Esophagus muscularis mucosa (tissue), 4 donors: ENCODE results near the gene MTAP. TPM values are rescaled to one million over a fixed set of nuclear protein-coding genes. Genes with fewer than 3 reads are reported as not detected.

Experiments
- DNase-seq: peaks from one replicate; pipeline ENCODE4 v3.0.0-alpha.2; 2017; ENCODE audit errors: extremely low spot score
- H3K27ac ChIP-seq, 4 donors: fragments of 200-600 bp; sonication (generic); replicated peaks in 1 of 4; 1 replicate in 3 of 4; 2 replicates in 1 of 4; pipeline ENCODE4 v1.5.1; 2016 to 2019; ENCODE audit warnings: mild to moderate bottlenecking in 1 of 4
- H3K27me3 ChIP-seq, 4 donors: fragments of 200-600 bp; sonication (generic); one replicate each; pipeline versions ENCODE4 v1.5.1 to v1.6.0; 2016 to 2019
- H3K36me3 ChIP-seq, 4 donors: fragments of 200-600 bp; sonication (generic); one replicate each; pipeline ENCODE4 v1.5.1; 2016 to 2019
- H3K4me1 ChIP-seq, 4 donors: fragments of 200-600 bp; sonication (generic); one replicate each; pipeline ENCODE4 v1.5.1; 2016 to 2019
- H3K4me3 ChIP-seq, 4 donors: fragments of 200-600 bp; sonication (generic); 1 replicate in 2 of 4; 2 replicates in 2 of 4; pipeline ENCODE4 v1.5.1; 2016 to 2019; ENCODE audit warnings: mild to moderate bottlenecking in 4 of 4, moderate library complexity in 1 of 4
- H3K9me3 ChIP-seq, 4 donors: fragments of 200-600 bp; sonication (generic); 1 replicate in 3 of 4; 2 replicates in 1 of 4; pipeline ENCODE4 v1.5.1; 2016 to 2019
- EP300 ChIP-seq: sonication (generic); formaldehyde crosslinking; IDR thresholded peaks from one replicate; pipeline ENCODE4 v1.6.1; 2017; ENCODE audit warnings: antibody characterized with exemption
- POLR2A ChIP-seq: fragments of 450-650 bp; IDR thresholded peaks from one replicate; pipeline ENCODE4 v1.6.1; 2017; ENCODE audit warnings: antibody characterized with exemption, moderate library complexity, mild to moderate bottlenecking, low read depth
- POLR2AphosphoS5 ChIP-seq, 2 donors: sonication (generic); formaldehyde crosslinking; IDR thresholded peaks; one replicate each; pipeline ENCODE4 v1.6.1; 2017; ENCODE audit warnings: antibody characterized with exemption in 2 of 2
- WGBS: methylation state at CpG from one replicate; pipeline ENCODE4 v1.1.5; 2018; 5-methylcytosine and 5-hydroxymethylcytosine counted together
- intact Hi-C: fragments of 100-400 bp; cut with DNase I; formaldehyde crosslinking; loops from one replicate; pipeline ENCODE4 v1.15.1; 2023
- total RNA-seq, 4 donors: library from RNA; depleted of rRNA; stranded (reverse); fragments of >200 nt; gene quantifications; one replicate each; pipeline versions ENCODE4 v1.1.0 to v1.2.1, GENCODE V29; 2016
- TF ChIP-seq, protein P1 (sequence below), 3 experiments: fragments of 200-600 bp in 2 of 3; fragments of 450-650 bp in 1 of 3; sonication (generic) in 2 of 3; IDR thresholded peaks; one replicate each; pipeline ENCODE4 v1.5.1; 2017 to 2019; ENCODE audit warnings: antibody characterized with exemption in 3 of 3, mild to moderate bottlenecking in 2 of 3, moderate library complexity in 1 of 3

MTAP gene
- total RNA-seq, 4 donors from 2014 or later = 18.1 to 26.0 (median 22.1) TPM

DNA sequence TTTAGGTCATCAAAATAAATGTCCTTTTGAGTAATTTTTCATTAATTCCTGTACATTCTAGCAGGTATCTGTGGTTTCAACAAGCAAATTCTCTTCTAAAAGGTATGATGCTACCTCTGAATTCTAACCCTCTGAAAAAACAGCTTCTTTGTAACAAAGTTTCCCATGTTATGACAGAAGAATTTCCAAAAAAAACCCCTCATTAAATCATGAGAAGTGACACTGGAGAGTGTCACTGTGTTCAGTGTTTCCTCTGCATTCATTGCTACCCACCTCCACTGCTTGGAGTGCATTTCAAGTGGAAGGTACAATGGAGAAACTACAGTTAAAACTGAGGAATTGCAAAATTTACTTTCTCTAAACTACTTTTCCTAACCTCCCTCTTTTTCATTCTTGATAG is 181.7 kb downstream of the MTAP start:
- H3K36me3 ChIP-seq = no peaks in the 10 kb centered on the region
- no peak for TF ChIP-seq POLR2A
- TF ChIP-seq, protein P1, sequence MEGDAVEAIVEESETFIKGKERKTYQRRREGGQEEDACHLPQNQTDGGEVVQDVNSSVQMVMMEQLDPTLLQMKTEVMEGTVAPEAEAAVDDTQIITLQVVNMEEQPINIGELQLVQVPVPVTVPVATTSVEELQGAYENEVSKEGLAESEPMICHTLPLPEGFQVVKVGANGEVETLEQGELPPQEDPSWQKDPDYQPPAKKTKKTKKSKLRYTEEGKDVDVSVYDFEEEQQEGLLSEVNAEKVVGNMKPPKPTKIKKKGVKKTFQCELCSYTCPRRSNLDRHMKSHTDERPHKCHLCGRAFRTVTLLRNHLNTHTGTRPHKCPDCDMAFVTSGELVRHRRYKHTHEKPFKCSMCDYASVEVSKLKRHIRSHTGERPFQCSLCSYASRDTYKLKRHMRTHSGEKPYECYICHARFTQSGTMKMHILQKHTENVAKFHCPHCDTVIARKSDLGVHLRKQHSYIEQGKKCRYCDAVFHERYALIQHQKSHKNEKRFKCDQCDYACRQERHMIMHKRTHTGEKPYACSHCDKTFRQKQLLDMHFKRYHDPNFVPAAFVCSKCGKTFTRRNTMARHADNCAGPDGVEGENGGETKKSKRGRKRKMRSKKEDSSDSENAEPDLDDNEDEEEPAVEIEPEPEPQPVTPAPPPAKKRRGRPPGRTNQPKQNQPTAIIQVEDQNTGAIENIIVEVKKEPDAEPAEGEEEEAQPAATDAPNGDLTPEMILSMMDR (IDR thresholded peaks at IDR 0.05) = no peak
- TF ChIP-seq EP300 = no peak
- no peak for TF ChIP-seq POLR2AphosphoS5 (IDR thresholded peaks at IDR 0.05)

DNA sequence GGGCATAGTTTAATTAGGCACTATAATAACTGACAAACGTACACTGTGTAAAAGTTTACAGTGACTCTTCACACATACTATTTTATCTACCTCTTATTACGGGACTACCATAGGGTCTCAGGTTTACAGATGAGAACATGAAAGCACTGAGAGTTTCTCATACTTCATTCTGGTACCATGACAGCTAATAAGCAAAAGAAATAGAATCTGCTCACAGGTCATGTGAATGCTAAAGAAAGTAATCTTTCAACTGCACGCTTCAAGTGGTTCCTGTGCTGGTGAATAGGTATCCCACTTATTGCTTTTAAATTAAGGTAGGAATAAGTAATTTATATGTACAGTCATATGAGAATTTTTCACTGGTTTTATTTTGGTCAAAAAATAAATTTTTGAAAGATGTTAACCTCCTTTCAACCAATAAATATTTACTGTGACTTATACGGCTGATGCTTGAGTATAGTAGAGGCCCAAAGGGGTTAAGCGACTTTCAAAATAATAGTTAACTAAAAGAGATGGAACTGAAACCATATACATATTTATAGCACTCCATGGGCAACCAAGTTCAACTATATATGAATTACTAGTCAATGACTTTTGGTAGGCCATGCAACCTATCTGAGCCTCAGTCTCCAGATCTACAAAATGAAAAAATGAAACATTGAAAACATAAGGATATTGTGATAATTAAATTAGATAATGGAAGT is 183.7 kb downstream of the MTAP start:
- H3K27me3 ChIP-seq = peaks cover 0 to 91% (median 27%) of the 10 kb centered on the region in 4 donors
- intact Hi-C loops = no loop called here
- no peak overlapping the region for H3K27ac ChIP-seq
- TF ChIP-seq POLR2A (no peak), EP300 (no peak), POLR2AphosphoS5 (IDR thresholded peaks at IDR 0.05) (no peak)
- TF ChIP-seq, protein P1 (IDR thresholded peaks at IDR 0.05) = no peak
- no peaks in the 10 kb centered on the region for H3K36me3 ChIP-seq
- H3K9me3 ChIP-seq = no peaks in the 10 kb centered on the region
- no peak overlapping the region for H3K4me3 ChIP-seq
- peaks cover 0 to 7% (median 0%) of the 10 kb centered on the region in 4 donors for H3K4me1 ChIP-seq
- 83% methylated on average over 5 of the region's 5 CpGs for WGBS
- DNase-seq = no peak

More for the DNA sequence above, 181.7 kb downstream of the MTAP start:
- Histone ChIP-seq H3K27ac (no peak overlapping the region), H3K4me3 (no peak overlapping the region), H3K27me3 (peaks cover 0 to 86% (median 21%) of the 10 kb centered on the region in 4 donors), H3K4me1 (no peaks in the 10 kb centered on the region), H3K9me3 (no peaks in the 10 kb centered on the region)
- DNase-seq = no peak
- intact Hi-C loops = no loop called here

Other genes with a start within 250 kb of the MTAP start
- gene CDKN2A, start 191.8 kb downstream of the MTAP start, total RNA-seq = 1 to 10 TPM; 3.1 to 6.0 (median 4.4) TPM
- 1 to 10 TPM in 1 of 4 donors, under 1 TPM in 3; 0.52 to 1.3 (median 0.85) TPM for gene CDKN2B-AS1, start 192.2 kb downstream of the MTAP start, total RNA-seq
- gene CDKN2B, start 206.7 kb downstream of the MTAP start, total RNA-seq = 10 to 100 TPM in 3 of 4 donors, 1 to 10 TPM in 1; 9.9 to 14.6 (median 12.2) TPM